Activated CD8-positive, alpha-beta memory T cell treated with anti-CD3 and anti-CD28 coated beads, Interleukin-2, amount 50 U/mL, for 4 hours (primary cell): ENCODE data around the gene TOMM40L.
"Not testable (repeated sequence)": the region's sequence is repeated elsewhere in the genome, so short reads cannot be mapped to it uniquely, and the experiment has no call there.

ENCODE experiments used
- DNase-seq: peaks from one replicate; pipeline ENCODE4 v3.0.0-alpha.2; 2020

Gene TOMM40L

GRCh38 chr1:161222175-161223019 lies 3.5 kb upstream of the TOMM40L start:
- DNase-seq: no peak

DNA sequence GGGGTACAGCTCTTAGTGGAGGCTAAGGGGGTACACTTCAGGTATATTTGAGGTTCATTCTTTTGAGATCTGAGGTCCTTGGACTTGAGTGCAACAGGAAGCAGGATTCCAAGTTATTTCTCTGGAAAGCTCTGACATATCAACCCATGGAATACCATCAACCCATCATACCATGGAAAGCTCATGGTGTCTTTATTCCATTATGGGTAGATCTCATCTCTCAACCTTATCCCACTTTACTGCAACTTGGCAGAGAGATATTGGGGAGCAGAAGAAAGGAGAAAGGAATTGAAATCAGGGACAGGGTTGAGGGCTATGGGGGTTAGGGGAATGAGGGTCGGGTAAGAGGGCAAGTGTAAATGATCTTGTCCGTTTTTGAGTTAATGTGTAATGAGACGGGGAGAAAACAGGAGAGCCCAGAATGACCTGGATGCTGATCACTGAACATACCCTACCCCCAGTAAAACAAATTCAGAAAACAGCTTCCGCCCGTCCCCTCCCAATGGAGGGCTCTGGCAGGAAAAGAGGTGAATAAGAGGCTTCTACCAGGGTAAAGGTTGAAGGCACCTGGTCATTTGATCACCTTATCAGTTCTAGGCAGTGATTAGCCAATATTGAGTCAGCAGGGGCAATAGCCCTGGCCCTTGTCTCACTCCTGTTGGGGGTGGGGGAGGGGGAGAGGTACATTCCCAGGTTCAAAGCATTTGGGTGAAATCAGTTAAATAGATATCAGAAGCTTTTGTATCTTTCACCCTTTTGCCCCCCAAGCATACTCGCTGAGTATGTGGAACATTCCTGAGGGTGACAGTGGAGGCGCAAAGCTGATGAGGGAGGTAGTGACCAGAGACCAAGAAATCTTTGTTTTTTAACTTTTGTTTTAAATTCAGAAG lies 1.8 kb upstream of the TOMM40L start:
- DNase-seq: no peak

DNA sequence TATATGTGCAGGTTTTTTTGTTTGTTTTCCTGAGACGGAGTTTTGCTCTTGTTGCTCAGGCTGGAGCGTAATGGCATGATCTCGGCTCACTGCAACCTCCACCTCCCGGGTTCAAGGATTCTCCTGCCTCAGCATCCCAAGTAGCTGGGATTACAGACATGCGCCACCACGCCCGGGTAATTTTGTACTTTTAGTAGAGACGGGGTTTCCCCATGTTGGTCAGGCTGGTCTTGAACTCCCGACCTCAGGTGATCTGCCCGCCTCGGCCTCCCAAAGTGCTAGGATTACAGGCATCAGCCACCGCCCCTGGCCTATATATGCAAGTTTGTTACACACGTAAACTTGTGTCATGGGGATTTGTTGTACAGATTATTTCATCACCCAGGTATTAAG lies 1.2 kb upstream of the TOMM40L start:
- not testable (repeated sequence) for DNase-seq

DNA sequence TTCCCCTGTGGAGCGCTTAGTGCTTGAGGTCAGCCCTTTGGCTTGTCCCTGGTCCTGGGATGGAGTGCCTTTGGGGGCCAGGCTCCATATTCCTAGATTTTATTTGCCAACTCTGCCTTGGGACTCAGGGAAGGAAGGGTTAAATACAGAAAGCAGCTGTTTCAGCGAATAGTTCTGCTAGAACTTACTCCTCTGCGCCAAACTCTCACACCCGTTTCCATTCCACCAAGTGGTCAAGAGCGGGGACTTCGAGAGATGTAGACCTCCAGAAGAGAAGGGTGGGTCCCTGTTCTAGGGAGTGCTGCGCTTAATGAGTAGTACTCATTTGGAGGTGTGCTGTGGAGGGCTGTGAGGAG lies 704 bp upstream of the TOMM40L start:
- DNase-seq: no peak

DNA sequence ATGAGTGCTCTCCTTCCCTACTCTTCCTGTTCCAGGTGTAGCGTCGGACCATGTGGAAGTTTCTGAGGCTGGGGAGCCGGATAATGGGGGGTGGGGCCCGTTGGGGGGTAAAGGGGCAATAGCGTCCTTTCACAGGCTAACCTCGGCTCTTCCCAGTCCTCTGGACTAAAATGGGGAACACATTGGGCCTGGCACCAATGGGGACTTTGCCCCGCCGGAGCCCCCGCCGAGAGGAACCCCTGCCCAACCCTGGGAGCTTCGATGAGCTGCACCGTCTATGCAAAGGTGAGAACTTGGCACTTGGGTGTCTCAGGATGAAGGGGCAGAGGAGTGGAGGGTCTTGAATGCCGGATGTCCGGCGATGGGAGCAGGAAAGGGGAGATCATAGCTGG lies 456 bp downstream of the TOMM40L start:
- DNase-seq: no peak

GRCh38 chr1:161226759-161227158 lies 899 bp downstream of the TOMM40L start:
- no peak for DNase-seq

GRCh38 chr1:161227196-161227871 lies 1.5 kb downstream of the TOMM40L start:
- DNase-seq: peak; percentile 89

- DNase-seq: no peak
Observed at GRCh38 chr1:161228032-161228431, 2.2 kb downstream of the TOMM40L start.

GRCh38 chr1:161229896-161230295 lies 4.0 kb downstream of the TOMM40L start:
- no peak for DNase-seq

DNA sequence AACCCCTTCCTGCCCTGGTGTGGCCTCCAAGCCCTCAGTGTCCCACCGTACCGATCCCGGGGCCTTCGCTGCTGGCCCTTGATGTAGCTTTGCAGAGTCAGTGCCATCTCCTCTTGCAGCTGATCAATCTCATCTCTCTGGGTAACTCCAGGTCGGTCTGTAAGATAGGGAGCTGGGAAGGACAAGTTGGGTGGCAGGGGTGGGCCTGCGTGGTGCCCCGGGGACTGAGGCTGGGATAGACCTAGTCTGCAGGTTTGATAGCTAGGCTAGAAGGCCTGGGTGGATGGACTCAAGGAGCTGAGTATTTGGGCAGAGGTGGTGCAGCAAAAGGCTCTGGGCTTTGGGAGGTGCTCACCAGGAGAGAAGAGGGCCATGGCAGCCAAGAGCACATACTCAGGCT lies 4.9 kb downstream of the TOMM40L start:
- no peak for DNase-seq

DNA sequence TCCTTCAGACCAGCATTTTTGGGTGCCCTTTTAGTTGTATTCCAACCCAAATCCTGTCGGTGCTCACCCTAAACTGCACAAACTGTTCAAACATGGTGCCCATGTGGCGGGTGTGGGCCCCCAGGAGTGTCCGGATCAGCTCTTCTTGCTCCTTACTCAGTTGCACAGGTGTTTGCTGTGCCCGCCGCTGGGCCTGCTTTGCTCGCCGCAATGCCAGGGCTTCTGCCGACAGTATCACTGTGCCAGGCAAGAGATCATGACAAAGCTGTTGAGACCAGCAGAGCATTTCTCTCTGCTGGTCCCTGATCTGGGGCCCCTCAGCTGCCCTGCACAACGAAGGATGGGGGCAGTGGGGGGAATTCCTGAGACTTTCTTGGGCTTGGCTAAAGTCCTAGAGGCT lies 7.2 kb downstream of the TOMM40L start:
- no peak for DNase-seq

- DNase-seq: no peak
Observed at GRCh38 chr1:161235957-161236775, 10.3 kb downstream of the TOMM40L start.

DNA sequence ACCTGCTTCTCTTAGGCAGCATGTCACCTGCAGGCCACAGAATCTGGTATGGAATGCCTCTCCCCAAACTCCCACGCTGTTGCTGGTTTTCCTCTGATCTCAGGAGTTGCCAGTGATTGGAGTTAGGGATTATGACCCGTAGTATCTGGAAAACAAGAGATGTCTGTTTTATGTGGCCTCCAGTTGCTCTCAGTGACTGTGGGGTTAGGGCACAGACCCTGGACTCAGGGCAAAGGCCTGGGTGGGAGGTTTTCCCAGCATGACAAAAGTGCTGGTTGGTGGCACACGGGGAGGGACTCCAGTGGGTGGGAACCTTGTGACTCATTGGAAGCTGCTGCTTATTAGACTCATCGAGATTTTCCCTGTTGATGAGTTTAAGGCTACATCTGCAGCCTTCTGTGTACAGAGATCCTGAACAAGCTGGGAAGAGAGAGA lies 12.2 kb downstream of the TOMM40L start, which contains the start of gene NR1I3:
Gene NR1I3 (minus strand): TSS at position 165 of the 435 bp plus-strand sequence. CDS start 1,638 bp downstream, outside the sequence.
- DNase-seq: no peak

DNA sequence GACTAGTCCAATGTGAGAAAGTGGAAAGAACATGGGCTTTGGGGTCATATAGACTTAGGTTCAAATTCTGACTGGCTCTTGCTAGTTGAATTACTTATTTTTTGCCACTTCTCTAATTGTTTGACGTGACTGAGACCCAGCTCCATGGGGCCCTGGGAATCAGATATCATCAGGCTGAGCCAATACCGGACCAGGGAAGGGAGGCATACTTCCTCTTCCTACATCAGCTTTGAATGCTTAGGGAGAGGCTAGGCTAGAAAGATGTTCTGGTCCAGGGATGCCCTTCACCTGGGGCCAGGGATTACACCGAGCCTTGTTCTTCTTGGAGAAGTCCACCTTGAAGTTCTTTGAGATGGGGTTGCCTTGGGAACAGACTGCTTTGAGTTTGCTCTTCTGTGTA lies 15.8 kb downstream of the TOMM40L start:
- no peak for DNase-seq

- no peak for DNase-seq
Observed at GRCh38 chr1:161242313-161242712, 16.5 kb downstream of the TOMM40L start.

- no peak for DNase-seq
Observed at GRCh38 chr1:161244888-161245287, 19.0 kb downstream of the TOMM40L start.

GRCh38 chr1:161250100-161250499 lies 24.2 kb downstream of the TOMM40L start:
- DNase-seq: not testable (repeated sequence)

DNA sequence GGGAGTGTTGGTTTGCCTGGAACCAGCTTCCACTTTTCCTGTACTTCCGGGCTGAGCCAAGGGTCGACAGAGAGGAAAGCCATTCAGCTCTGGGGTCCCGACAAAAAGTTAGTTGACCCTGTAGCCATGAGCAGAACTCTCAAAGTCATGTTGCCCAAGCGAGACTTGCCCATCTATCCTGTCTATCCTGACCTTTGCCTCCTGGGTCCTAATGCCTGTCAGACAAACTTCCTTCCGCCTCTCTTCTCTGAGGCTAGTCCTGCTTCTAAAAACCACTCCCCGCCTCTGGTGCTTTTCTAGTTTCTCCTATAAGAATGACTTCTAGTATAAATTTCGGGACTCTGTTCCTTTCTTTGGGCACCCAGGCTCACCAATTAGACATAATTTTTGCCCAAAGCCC lies 25.0 kb downstream of the TOMM40L start:
- no peak for DNase-seq

DNA sequence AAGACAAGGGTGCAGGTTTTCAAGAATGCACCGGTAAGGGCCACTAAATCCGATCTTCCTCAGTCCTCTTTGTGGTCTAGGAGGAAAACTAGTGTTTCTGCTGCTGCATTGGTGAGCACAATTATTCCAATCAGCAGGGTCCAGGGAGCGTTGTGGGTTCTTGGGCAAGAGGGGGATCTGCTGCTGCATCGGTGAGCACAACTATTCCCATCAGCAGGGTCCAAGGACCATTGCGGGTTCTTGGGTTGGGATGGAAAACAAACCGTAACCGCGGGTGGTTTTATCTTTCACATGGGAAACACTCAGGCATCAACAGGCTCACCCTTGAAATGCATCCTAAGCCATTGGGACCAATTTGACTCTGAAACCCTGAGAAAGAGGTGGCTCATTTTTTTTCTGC lies 25.7 kb downstream of the TOMM40L start:
- DNase-seq: no peak

DNA sequence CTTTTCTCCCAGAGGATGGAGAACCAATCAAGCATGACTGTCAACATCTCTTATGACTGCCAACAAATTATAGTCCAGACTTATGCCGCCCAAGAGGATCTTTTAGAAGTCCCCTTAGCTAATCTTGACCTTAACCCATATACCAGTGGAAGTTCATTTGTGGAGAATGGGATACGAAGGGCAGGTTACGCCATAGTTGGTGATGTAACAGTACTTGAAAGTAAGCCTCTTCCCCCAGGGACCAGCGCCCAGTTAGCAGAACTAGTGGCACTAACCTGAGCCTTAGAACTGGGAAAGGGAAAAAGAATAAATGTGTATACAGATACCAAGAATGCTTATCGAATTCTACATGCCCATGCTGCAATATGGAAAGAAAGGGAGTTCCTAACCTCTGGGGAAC lies 29.4 kb downstream of the TOMM40L start:
- not testable (repeated sequence) for DNase-seq

DNA sequence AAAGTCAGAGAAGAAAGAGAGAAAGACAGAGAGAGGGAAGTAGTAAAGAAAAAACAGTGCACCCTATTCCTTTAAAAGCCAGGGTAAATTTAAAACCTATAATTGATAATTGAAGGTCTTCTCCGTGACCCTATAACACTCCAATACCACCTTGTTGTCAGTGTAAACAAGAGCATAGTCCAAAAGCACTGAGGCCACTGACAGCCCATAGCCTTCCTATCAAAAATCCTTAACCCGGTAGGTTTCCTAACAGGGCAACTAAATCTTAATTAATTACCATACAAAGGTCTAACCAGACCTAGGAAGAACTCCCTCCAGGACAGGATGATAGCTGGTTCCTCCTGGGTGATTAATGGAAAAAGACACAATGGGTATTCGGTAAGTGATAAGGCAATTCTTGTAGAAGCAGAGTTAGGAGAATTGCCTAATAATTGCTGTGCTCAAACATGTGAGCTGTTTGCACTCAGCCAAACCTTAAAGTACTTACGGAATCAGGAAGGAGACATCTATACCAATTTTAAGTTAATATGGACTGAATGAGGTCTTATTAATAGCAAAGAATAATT lies 30.2 kb downstream of the TOMM40L start:
- DNase-seq: not testable (repeated sequence)

GRCh38 chr1:161257109-161257508 lies 31.2 kb downstream of the TOMM40L start:
- not testable (repeated sequence) for DNase-seq
